C1 segment of cervical spinal cord (tissue), 14 donors: ENCODE measurements around the gene FOXD1.
"Not testable (repeated sequence)": the region's sequence is repeated elsewhere in the genome, so short reads cannot be mapped to it uniquely, and the experiment has no call there.

Experiments used
- DNase-seq, 14 donors: peaks; one replicate each; lab custom pipeline; 2025; lab: John Stamatoyannopoulos, UW

The FOXD1 gene

DNA sequence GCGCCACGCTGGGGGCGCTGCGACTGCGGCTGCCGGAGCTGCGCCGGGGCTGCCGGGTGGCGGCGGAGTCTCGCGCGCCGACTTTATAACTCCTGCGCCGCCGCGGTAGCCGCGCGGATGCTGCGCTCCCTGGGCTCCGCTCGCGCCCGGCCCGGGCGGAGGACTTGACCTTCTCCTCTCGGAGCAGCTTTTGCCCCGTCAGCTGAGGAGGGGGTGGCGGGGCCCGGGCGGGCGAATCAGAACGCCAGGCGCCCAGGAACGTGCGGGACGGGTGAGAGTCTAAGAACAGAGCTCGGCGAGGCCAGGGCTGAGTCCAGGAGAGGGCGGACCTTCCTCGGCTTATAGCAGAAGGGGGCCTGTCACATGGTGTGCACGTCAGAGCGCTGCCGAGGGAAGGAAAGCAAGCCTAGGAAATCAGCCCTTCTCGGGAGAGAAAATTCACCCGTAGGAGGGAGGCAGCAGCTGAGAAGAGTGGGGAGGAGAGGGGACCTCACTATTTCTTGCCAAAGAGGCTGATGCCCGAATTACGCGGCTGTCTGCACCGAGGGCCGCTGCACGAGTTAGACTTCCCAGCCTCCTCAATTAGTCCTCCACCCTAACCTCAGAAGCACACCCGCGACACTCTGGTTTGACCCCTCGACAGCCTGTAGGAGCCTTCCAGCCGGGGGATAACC is at the start of gene FOXD1:
Gene FOXD1 (minus strand): TSS at position 315 of the 674 bp plus-strand sequence. CDS start 415 bp downstream, outside the sequence.
- peak in 8 of 14 donors; percentile 9 to 39 (median 18) for DNase-seq

DNA sequence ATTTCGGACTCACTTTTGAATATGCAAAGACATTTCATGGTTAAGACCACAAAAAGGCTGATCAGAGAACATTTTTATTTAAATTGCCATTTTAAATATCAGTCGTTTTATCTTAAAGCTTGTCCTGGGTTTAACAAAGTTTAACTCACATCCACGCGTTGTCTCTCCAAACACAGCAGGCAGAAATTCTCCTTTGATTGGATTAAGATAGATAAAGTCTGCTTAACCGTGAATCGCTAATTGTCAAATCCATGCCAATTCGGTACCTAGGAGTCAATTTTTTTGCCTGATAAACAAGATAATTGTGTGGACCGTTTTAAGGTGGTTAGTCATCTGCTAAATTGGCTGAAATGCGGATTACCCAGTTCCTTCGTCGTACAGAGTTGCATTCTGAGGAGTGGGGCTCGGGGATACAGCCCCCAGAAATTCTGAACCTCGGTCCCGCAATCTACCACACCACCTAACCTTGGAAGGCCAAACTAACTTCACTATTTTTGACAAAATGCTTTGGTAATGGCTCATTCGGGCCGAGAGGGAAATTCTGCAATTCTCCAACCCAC is 49.0 kb upstream of the FOXD1 start:
- no peak for DNase-seq

DNA sequence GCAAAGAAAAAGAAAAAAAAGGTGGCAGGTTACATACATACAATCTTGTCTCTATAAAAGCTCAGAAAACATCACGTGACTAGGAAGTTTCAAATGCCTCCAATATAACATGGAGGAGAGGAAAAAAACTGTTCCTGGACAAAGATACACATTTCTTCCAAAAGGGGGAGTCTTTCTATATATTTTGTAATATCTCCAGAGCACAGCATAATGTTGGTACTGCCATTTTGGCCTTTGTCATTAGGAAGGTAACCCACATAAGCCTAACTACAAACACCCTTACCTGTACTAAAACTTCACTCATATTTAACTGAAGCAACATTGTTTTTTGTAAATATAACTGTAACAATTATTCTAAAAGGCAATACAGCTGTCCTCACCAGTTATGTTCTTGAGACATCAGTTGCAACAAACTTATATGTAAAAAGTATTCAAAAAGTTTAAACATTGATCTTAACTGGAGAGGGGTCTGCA is 48.4 kb upstream of the FOXD1 start:
- no peak for DNase-seq

DNA sequence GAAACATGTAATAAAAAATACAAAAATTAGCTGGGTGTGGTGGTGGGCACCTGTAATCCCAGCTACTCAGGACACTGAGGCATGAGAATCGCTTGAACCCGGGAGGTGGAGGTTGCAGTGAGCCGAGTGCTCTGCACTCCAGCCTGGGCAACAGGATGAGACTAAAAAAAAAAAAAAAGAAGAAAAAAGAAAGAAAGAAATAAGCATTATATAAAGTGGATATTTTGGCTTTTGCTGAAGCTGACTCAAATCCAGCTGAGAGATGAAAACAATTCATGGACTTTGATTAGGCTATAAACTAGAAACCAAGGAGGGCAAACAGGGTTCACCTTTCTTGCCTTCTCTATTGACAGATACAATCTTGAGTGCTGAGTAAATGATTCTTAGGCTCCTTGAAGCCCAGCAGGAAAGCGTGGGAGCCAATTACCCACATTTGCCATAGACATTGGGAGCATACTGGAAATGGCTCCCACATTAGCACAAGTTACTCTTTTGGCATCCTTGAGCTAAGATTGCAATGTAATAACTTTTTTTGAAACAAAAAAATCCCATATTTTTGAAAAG is 47.3 kb upstream of the FOXD1 start:
- no peak for DNase-seq

DNA sequence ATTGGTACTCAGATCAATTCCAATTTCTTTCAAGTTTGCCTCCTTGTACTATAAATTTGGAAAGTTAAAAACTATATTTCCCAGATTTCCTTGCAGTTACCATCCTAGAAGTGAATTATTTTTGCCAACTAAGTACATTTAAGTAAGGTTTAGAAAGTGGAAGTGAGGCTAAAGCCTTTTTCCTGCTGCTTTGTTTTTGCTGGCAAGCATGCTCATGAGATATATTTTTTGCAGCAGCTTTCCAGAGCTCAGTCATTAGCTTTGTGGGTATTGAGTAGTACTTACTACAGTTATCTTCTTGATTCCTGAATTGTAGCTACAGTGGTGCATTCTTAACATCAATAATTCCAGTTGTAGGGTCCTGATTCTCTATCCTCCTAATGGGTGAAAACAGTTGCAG is 46.1 kb upstream of the FOXD1 start:
- DNase-seq, result no peak

DNA sequence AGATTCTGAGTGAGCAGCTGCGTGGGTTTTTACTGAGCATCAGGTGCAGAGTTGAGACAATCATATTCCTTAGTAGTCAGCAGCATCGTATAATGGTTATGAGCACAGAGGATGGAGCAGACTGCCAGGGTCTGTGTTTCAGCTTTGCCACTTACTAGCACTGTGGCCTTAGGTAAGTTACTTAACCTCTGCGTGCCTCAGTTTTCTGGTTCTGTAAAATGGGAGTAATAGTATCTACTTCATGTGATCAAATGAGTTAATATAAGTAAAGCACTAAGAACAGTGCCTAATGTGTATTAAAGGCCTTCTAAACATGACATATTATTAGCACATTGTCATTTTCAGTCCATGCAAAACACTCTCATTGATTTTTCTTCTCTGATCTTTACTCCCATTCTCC is 44.8 kb upstream of the FOXD1 start:
- DNase-seq, result no peak

DNA sequence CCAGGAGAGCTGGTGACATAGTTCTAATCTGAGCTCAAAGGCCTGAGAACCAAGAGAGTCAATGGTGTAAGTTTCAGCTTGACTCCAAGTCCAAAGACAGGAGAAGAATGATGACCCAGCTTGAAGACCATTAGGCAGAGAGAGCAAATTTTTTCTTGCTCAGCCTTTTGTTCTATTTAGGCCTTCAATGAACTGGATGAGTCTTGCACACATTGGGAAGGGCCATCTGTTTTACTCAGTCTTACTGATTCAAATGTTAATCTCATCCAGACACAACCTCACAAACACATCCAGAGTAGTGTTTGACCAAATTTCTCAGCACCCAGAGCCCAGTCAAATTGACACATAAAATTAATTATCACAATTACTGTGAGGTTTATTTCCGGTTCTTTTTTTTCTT is 42.6 kb upstream of the FOXD1 start:
- DNase-seq, result no peak

DNA sequence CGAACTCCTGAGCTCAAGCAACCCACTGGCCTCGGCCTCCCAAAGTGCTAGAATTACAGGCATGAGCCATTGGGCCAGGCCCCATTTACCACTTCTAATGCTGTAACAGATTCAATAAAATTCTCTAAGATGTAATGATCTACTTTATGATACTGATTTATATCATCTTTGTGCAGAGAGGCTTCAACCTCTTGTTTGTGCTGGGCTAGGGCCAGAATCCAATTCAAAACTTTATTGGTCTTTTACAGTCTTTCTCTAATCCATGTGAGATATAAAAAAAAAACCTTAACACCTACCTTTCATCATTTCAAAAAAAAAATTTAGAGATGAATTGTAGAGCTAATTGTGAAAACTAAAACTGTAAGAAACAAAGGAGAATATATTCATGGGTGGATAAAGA is 41.5 kb upstream of the FOXD1 start:
- DNase-seq, result no peak

DNA sequence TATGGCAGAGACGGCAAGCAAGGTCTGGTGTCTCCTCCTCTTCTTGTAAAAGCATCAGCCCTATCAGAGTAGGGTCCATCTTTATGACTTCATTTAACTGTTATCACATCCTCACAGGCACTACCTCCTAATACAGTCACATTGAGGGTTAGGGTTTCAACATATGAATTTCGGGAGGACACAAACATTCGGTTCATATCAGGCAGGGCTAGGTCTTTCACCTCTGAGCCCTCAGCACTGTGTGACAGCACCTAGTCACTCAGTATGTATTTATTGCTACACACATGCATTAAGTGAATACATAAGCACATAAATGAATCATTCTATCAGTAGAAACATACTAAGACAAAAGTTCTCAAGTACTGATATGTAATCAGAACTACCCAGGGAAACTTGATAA is 40.2 kb upstream of the FOXD1 start:
- no peak for DNase-seq

DNA sequence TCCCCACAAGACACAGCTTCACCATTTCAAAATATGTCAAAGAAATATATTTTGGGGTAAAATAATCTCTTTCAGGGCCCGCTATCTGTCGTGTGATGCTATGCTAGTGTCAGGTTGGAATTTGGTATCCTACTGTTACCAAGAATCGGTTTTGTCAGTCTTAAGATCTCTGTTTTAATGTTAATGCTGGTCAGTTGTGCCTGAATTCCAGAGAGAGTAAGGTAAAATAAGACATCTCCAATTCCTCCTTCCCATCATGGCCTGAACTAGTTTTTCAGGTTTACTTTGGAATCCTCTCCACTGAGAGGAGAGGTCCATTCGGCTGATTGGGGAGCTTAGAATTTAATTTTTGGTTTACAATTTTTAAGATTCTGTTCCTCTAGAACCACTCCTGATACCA is 39.2 kb upstream of the FOXD1 start:
- DNase-seq, result no peak

DNA sequence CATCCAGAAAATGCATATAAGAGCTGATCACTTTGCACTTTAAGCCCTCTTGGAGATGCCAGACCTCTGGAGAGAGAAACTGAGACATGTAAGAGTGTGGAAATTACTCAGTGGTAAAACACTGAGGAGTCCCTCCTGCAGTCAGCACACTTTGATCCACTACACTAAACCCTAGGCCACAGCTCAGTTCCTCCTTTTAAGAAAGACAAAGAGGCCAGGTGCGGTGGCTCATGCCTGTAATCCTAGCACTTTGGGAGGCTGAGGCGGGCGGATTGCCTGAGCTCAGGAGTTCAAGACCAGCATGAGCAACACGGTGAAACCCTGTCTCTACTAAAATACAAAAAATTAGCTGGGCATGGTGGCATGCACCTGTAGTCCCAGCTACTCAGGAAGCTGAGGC is 38.7 kb upstream of the FOXD1 start:
- DNase-seq, result not testable (repeated sequence)

DNA sequence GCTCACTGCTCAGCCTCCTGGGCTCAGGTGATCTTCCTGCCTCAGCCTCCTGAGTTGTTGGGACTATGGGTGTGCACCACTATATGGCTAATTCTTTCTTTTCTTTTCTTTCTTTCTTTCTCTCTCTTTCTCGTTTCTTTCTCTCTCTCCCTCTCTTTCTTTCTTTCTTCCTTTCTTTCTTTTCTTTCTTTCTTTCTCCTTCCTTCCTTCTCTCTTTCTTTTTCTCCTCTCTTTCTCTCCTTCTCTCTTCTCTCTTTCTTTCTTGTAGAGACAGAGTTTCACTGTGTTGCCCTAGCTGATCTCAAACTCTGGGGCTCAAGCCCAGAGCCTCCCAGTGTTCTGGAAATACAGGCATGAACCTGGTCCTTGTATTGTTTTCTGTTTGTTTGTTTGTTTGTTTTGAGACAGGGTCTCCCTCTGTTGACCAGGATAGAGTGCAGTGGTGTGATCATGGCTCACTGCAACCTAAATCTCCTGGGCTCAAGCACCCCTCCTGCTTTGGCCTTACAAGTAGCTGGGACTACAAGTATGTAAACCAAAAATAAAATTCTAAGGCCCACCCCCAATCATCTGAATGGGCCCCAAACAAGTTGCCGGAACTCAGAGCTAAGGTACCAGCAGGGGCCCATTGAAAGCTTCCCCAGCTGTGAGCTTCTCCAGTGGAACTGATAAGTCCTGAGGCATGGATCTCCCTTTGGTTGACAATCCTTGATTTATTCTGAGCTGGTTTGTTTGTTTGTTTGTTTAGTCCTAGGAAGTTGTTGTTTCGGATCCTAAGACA is 37.7 kb upstream of the FOXD1 start:
- no peak for DNase-seq

DNA sequence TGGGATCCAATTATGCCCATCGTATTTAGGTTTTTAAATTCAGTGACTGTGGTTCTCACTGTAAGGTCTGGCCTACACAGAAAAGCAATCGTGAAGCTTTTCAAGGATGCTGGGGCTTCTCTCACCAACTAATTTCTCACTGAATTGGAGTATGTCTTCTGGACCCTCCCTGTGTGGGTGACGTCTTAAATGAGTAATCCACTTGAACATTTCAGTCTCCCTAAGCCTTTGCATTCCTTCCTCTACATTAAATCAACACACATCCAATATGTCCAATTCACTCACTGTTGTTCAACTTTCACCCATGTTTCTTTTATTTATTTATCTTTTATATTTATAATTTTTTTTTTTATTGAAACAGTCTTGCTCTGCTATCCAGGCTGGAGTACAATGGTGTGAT is 37.1 kb upstream of the FOXD1 start:
- no peak for DNase-seq

DNA sequence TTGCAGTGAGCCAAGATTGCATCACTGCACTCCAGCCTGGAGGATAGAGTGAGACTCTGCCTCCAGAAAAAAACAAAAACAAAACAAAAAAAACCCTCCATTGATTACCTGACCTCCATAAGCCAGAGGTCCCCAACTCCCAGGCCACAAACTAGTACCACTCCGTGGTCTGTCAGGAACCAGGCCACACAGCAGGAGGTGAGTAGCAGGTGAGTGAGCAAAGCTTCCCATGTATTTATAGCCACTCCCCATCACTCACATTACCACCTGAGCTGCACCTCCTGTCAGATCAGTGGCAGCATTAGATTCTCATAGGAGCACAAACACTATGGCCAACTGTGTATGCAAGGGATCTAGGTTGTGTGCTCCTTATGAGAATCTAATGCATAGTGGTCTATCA is 35.9 kb upstream of the FOXD1 start:
- DNase-seq, result no peak

DNA sequence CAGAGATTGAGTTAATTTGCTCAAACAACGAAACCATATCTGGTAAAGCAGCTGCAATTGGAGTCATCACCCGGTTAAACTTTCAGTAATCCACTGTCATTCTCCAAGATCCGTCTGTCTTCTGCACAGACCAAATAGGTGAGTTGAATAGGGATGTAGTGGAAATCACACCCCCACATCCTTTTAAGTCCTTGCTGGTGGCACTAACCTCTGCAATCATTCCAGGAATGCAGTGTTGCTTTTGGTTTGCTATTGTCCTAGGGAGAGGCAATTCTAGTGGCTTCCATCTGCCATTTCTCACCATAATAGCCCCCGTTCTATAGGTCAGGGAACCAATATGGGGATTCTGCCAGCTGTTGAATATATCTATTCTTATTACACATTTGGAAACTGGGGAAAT is 35.1 kb upstream of the FOXD1 start:
- DNase-seq, result no peak

DNA sequence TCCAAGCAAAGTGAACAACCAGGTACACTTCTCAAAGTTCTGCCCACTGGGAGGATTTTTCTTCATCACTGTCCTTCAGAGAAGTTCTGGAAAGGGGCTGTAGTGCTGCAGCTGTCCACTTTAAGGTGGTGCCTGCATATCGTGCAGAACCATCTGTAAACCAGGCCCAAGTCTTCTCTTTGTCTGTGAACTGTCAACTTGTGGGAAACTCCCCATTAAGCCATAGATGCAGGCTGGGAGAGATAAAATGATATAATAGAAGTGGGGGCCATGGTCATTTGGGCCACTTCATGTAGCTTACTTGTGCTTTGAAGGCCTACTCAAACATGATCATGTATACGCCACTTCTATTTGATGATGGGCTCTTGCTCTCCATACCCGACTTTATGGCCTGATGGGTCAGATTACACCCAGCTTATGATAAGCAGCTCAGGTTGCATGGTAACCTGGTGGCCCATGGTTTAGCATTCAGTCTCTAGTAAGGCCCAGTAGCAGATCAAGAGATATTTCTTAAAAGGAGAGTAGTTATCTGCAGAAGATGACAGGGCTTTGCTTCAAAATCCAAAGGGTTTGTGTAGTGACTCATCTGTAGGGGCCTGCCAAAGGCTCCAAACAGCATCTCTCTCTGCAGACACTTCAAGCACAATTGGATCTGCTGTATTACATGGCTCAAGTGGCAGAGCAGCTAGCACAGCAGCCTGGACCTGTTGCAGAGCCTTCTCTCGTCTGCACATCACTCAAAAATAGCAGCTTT is 34.0 kb upstream of the FOXD1 start:
- DNase-seq, result no peak

DNA sequence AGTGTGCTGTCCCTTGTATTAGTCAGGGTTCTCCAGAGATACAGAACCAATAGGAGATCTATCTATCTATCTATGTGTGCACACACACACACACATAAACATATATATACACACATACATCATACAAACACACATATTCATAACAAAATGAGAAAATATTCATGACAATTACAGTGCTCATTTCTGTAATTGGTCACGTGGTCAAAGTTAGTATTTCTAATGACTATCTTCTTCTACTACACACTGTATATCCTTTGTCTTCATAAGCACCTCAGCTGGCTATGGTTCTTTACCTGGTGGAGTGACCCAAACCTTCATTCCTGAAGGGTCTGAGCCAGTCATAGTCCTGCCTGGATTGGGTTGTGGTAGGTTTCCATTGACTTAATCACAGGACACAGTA is 31.9 kb upstream of the FOXD1 start:
- DNase-seq, result no peak

DNA sequence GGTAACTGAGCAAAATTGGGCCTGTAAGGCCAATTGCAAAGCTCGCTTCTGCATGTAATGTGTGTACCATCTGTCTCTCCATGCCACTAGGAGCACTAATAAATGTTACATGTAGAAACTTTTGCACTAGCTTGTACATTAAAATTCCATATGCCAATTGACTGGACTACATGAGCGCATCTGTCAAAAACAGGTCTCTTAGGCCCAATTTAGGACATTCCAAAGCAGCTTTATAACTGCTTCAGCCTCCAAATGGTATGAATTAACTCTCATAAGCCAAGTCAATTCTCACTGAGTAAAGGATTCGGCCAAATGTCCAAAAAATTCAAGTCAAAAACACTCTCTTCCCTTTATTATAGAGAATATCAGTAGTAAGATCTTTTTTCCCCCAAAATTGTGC is 23.5 kb upstream of the FOXD1 start:
- no peak for DNase-seq

DNA sequence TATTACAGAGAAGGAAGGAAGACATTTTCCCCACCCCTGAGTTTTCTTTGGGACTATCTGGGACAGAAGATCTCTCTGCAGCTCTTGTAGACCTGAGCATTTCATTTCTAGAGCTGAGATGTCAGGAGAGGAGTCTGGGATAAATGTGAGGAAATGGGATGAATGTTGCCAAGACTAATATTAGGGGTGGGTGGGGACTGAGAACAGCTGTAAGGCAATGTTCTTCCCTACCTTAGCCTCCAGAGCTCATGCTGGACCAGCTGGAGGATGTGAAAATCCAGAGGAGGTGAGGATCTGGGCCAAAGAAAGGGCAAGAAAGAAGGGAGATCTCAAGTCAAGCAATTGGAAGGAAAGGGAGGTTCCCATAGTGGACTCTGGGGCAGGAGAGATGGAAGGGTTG is 23.1 kb upstream of the FOXD1 start:
- DNase-seq, result no peak

DNA sequence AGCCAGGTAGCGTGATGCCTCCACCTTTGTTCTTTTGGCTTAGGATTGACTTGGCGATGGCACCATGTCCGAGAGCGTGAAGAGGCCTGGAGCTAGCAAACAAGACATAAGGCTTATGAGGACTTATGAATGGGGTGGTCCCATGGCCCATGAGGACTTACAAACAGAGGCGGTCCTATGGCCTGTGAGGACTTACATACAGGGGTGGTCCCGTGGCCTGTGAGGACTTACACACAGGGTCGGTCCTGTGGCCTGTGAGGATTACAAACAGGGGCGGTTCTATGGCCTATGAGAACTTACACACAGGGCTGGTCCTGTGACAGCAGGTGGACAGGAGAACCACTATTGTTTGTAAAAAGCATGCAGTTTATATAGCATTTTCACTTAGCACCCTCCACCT is 21.3 kb upstream of the FOXD1 start:
- no peak for DNase-seq

DNA sequence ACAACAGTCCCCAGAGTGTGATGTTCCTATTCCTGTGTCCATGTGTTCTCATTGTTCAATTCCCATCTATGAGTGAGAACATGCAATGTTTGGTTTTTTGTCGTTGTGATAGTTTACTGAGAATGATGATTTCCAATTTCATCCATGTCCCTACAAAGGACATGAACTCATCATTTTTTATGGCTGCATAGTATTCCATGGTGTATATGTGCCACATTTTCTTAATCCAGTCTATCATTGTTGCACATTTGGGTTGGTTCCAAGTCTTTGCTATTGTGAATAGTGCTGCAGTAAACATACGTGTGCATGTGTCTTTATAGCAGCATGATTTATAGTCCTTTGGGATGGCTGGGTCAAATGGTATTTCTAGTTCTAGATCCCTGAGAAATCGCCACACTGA is 20.1 kb upstream of the FOXD1 start:
- not testable (repeated sequence) for DNase-seq
